ENCODE results near the gene CEMIP2.

GRCh38 chr9:71662082-71662481 lies 106.2 kb downstream of the CEMIP2 start:
- TF ChIP-seq RFX5 (IDR thresholded peaks at IDR 0.05; ENCODE audit: low read length) (no peak), CTCF (IDR thresholded peaks at IDR 0.05) (no peak), EZH2phosphoT487 (IDR thresholded peaks at IDR 0.05; ENCODE audit: borderline replicate concordance, low read depth) (no peak)
